SK-N-SH (cell line): Measurements from ENCODE around the gene CLIC5.

Experiments used
- CTCF ChIP-seq: fragments of 200-600 bp; sonication (generic); IDR thresholded peaks from 2 replicates; pipeline ENCODE4 v1.6.1; 2017; ENCODE audit warnings: antibody characterized with exemption, mild to moderate bottlenecking, moderate library complexity
- EZH2phosphoT487 ChIP-seq: fragments of 200-600 bp; sonication (generic); IDR thresholded peaks from 2 replicates; pipeline ENCODE4 v1.6.1; 2017; ENCODE audit warnings: low read depth, mixed run types, mild to moderate bottlenecking, antibody characterized with exemption, moderate library complexity, borderline replicate concordance
- NRF1 ChIP-seq: IDR thresholded peaks from 2 replicates; pipeline ENCODE4 v1.6.1; 2012; ENCODE audit warnings: low read depth, mild to moderate bottlenecking, low read length
- TAF1 ChIP-seq: IDR thresholded peaks from 2 replicates; pipeline ENCODE4 v1.6.1; 2012; ENCODE audit warnings: low read depth, mild to moderate bottlenecking, low read length, moderate library complexity, borderline replicate concordance
- TCF12 ChIP-seq: IDR thresholded peaks from 2 replicates; pipeline ENCODE4 v1.4.0; 2012
- USF2 ChIP-seq: fragments of 150-350 bp; IDR thresholded peaks from 2 replicates; pipeline ENCODE4 v1.6.1; 2017; ENCODE audit warnings: antibody characterized with exemption, low read length, low read depth, borderline replicate concordance
- YY1 ChIP-seq: IDR thresholded peaks from 2 replicates; pipeline ENCODE4 v1.4.0; 2012; ENCODE audit warnings: low read depth, mild to moderate bottlenecking
- TF ChIP-seq, protein P1 (sequence below): IDR thresholded peaks from 2 replicates; pipeline ENCODE4 v1.6.1; 2012; ENCODE audit warnings: mild to moderate bottlenecking, low read depth, low read length, moderate library complexity

- no peak for TF ChIP-seq USF2
- TF ChIP-seq, protein P1, sequence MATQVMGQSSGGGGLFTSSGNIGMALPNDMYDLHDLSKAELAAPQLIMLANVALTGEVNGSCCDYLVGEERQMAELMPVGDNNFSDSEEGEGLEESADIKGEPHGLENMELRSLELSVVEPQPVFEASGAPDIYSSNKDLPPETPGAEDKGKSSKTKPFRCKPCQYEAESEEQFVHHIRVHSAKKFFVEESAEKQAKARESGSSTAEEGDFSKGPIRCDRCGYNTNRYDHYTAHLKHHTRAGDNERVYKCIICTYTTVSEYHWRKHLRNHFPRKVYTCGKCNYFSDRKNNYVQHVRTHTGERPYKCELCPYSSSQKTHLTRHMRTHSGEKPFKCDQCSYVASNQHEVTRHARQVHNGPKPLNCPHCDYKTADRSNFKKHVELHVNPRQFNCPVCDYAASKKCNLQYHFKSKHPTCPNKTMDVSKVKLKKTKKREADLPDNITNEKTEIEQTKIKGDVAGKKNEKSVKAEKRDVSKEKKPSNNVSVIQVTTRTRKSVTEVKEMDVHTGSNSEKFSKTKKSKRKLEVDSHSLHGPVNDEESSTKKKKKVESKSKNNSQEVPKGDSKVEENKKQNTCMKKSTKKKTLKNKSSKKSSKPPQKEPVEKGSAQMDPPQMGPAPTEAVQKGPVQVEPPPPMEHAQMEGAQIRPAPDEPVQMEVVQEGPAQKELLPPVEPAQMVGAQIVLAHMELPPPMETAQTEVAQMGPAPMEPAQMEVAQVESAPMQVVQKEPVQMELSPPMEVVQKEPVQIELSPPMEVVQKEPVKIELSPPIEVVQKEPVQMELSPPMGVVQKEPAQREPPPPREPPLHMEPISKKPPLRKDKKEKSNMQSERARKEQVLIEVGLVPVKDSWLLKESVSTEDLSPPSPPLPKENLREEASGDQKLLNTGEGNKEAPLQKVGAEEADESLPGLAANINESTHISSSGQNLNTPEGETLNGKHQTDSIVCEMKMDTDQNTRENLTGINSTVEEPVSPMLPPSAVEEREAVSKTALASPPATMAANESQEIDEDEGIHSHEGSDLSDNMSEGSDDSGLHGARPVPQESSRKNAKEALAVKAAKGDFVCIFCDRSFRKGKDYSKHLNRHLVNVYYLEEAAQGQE = no peak
- TF ChIP-seq CTCF = no peak
- TF ChIP-seq TCF12 = no peak
- TF ChIP-seq EZH2phosphoT487 = no peak
- TF ChIP-seq YY1 = no peak
- TF ChIP-seq NRF1 = no peak
- no peak for TF ChIP-seq TAF1
These were observed 37.6 kb upstream of the CLIC5 start for GRCh38 chr6:46053039-46053933.
